NCI-H1930 (cell line): Measurements from ENCODE around the gene HTR3A.
A peak's percentile ranks its signal among the peaks of the same experiment; 100 is the strongest.
"Not testable (repeated sequence)": the region's sequence is repeated elsewhere in the genome, so short reads cannot be mapped to it uniquely, and the experiment has no call there.

ENCODE experiments used
- DNase-seq, 2 experiments: peaks; one replicate each; lab custom pipeline; 2025; lab: John Stamatoyannopoulos, UW

Gene HTR3A

DNA sequence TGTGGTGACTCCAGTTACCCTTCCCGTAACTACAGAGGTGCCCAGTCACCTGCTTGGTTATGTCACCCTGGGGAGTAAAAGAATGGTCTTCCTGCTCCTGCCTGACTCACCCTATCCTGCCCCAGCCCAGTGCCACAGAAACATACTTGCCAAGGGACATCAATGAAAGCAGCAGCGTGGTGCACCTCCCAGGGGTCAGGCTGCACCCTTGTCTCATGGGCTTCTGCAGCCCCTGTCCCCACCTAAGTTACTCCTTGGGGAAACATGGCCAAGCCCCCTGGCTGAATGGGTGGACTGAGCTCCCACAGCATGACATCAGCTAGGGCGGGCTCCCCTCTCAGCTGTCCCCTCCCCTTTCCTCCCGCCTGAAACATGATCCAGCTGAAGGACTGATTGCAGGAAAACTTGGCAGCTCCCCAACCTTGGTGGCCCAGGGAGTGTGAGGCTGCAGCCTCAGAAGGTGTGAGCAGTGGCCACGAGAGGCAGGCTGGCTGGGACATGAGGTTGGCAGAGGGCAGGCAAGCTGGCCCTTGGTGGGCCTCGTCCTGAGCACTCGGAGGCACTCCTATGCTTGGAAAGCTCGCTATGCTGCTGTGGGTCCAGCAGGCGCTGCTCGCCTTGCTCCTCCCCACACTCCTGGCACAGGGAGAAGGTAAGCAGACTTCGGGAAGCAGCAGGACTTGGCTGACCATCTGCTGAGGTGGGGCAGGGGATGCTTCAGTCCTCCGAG is at the start of gene HTR3A:
Gene HTR3A (plus strand): TSS at position 368 of the 730 bp plus-strand sequence. CDS start 218 bp downstream, at position 586.
- DNase-seq, result peak; percentile 12 to 17

- DNase-seq, result no peak
These were observed 48.4 kb upstream of the HTR3A start for GRCh38 chr11:113926273-113927197.

DNA sequence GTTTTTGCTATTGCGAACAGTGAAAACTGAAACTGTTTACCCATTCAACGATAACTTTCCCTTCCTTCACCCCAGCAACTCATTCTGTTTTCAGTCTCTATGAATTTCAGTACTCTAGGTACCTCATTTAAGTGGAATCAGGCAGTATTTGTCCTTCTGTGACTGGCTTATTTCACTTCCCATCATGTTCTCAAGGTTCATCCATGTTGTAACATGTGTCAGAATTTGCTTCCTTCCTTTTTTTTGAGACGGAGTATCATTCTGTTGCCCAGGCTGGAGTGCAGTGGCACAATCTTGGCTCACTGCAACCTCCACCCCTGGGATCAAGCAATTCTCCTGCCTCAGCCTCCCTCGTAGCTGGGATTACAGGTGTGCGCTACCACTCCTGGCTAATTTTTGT is 46.6 kb upstream of the HTR3A start:
- no peak for DNase-seq

DNA sequence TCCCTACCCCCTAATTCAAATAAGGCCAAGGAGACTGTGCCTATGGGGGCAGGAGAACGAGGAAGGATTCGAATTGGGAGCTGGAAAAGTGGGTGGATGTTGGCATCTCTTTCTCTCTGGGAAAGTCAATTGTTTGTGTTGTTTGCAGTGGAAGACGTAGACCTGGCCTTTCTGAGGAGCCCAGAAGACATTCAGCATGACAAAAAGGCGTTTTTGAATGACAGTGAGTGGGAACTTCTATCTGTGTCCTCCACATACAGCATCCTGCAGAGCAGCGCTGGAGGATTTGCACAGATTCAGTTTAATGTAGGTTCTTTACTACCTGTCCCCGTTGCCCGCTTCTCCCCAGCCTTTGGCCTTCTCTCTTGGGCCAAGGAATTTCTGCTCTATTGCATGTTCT is 42.1 kb upstream of the HTR3A start:
- no peak for DNase-seq

DNA sequence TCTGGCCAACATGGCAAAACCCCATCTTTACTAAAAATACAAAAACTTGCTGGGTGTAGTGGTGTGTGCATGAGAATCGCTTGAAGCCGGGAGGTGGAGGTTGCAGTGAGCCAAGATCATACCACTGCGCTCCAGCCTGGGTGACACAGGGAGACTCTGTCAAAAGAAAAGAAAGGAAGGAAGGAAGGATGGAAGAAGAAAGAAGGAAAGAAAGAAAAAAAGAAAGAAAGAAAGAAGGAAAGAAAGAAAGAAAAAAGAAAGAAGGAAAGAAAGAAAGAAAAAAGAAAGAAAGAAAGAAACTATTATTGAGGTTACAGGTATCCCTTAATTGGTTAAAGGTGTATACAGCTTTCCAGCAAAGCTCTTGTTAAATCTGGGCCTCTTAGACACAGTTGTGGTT is 40.7 kb upstream of the HTR3A start:
- not testable (repeated sequence) for DNase-seq

DNA sequence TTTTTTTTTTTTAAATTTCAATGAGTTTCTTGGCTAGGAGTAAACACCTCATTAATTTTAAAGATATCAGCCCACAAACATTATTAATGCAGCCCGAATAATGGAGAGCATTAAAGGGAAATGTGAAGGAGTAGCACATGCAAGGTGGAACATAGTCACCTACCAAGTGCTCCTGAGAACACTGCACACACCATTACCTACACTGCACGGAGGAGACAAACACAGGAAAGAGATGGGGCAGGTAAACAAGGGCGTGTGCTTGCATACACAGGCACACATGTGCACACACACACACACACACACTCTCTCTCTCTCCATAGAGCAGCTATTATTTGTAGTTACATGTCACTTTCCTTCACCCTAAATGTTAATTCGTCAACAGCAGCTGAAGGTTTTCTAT is 40.1 kb upstream of the HTR3A start:
- DNase-seq, result no peak

GRCh38 chr11:113935858-113936257 is 39.0 kb upstream of the HTR3A start:
- DNase-seq, result no peak

DNA sequence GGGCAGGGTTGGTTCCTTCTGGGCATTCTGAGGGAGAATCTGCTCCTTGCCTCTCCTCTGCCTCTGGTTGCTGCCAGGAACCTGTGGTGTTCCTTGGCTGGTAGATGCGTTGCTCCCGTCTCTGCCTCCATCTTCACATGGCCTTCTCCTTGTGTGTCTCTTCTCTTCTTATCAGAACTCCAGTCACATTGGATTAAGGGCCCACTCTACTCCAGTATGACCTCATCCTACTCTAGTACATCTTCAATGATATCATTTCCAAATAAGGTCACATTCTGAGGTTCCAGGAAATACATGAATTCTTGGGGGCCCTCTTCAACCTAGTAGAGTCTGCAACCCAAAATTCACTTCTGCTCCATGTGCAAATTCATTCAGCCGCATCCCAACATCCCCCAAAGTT is 37.0 kb upstream of the HTR3A start:
- no peak for DNase-seq

DNA sequence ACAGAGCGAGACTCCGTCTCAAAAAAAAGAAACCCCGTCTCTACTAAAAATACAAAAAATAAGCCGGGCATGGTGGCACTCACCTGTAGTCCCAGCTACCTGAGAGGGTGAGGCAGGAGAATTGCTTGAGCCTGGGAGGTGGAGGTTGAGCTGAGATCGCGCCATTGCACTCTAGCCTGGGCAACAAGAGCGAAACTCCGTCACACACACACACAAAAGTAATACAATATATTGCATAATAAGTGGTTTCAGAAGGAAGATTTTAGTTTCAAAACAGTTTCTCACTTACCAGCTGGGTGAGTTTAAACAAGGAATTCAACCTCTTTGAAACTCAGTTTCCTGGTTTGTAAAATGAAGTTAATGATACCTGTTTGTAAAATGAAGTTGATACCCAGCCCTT is 32.7 kb upstream of the HTR3A start:
- DNase-seq, result no peak

DNA sequence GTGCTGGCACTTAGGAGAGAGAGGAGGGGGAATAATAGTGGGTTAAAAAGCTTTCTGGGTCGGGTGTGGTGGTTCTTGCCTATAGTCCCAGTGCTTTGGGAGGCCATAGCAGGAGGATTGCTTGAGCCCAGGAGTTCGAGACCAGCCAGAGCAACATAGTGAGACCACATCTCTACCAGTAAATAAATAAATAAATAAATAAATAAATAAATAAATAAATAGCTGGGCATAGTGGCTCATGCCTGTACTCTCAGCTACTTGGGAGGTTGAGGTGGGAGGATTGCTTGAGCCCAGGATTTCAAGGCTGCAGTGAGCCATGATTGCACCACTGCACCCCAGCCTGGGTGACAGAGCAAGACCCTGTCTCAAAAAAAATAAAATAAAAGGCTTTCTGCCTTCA is 28.7 kb upstream of the HTR3A start:
- not testable (repeated sequence) for DNase-seq

GRCh38 chr11:113947994-113948393 is 26.9 kb upstream of the HTR3A start:
- no peak for DNase-seq

DNA sequence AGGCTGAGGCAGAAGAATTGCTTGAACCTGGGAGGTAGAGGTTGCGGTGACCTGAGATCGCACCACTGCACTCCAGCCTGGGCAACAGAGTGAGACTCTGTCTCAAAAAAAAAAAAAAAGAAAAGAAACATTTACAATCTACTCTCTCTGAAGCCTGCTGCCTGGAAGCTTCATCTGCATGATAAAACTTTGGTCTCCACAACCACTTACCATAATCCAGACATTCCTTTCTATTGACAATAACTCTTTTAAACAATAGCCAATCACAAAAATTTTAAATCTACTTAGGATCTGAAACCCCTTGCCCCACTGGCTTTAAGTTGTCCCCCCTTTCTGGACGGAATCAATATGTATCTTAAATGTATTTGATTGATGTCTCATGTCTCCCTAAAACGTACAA is 25.0 kb upstream of the HTR3A start:
- no peak for DNase-seq

- DNase-seq, result no peak
These were observed 23.4 kb upstream of the HTR3A start for GRCh38 chr11:113951537-113951936.

GRCh38 chr11:113952070-113952469 is 22.8 kb upstream of the HTR3A start:
- no peak for DNase-seq

DNA sequence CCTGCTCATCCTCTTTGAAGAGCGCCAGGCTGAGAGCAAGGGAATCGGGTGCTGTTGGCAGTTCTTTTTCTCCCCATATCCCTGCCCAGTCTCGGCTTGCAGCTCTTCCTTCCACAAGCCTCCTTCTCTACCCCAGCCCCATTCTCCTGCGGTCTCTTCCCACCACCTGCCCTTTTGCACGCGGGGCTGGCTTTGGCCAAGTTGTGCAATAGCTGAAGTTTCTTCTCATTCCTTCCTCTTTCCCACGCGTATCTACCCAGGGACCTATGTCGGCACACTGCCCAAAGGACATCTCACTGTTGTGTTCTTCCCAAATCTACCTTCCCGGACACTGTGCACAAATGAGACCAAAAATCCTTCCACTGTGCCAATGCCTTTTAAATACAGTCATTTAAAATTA is 22.3 kb upstream of the HTR3A start:
- no peak for DNase-seq

DNA sequence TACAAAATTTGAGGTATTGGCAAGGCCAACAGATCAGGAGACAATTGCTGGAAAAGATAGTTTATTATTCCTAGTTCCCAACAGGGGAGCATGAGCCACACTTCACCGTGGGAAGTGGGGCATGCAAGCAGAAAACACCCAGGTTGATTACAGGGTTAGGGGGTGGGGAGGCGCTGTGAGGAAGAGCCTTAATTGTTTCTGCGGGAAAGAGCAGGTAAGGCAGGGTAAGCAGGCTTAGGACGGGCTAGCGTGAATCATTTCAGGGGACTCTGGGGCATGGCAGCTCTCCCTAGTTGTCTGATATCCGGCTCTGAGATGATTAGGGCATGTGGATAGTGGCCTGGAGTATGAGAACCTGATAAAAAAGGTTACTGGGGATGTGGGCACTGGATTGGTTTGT is 20.7 kb upstream of the HTR3A start:
- no peak for DNase-seq

GRCh38 chr11:113956986-113957385 is 17.9 kb upstream of the HTR3A start:
- DNase-seq, result no peak

- DNase-seq, result no peak
These were observed 14.1 kb upstream of the HTR3A start for GRCh38 chr11:113960702-113961330.

DNA sequence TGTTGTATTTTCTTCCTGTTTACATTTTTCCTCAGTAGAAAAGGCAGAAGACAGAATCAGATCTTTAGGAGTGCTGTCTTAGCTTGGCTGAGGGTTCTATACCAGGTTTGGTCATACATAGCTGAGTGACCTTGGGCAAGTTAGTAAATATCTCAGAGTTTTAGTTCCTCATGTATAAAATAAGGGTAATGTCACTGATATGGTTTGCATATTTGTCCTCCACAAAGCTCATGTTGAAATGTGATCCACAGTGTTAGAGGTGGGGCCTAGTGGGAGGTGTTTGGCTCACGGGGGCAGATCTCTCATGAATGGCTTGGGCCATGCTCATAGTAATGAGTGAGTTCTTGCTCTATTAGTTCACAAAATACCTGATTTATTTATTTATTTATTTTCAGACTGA is 7.5 kb upstream of the HTR3A start:
- DNase-seq, result no peak

GRCh38 chr11:113971506-113972195 is 3.3 kb upstream of the HTR3A start:
- DNase-seq, result no peak

DNA sequence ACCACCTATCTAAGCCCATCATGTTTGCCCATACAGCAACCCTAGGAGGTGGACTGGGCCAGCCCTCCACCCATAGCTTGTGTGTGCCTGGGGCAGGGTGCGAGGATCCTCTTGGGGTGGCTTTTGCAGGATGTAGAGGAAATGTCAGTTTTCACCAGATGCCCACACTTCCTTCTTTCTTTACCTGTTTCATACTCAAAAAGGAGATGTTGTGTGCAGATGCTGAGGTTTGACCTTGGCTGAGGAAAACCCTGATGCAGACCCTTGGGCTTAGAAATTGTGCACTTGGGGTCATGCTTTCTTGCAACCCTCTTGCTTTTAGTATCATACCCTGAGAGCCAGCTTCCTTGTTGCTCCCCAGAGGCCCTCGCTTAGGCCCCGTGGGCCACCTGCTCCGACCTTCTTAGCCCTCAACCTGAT is 2.2 kb downstream of the HTR3A start:
- DNase-seq, result no peak

GRCh38 chr11:113977701-113978100 is 2.8 kb downstream of the HTR3A start:
- no peak for DNase-seq
